Measurements from ENCODE around the gene MPC2. TPM values are rescaled to one million over a fixed set of nuclear protein-coding genes. Genes with fewer than 3 reads are reported as not detected.
"Not testable (repeated sequence)": the region's sequence is repeated elsewhere in the genome, so short reads cannot be mapped to it uniquely, and the experiment has no call there.

Gene MPC2
- total RNA-seq, 3 donors from 2014 or later, result 95.5 to 163 (median 134) TPM

- DNase-seq, result no peak
- H3K4me1 ChIP-seq (ENCODE audit: low read depth), result no peaks in the 10 kb centered on the region
- H3K4me3 ChIP-seq, result no peak overlapping the region
- H3K9me3 ChIP-seq, result no peaks in the 10 kb centered on the region
- ATAC-seq, result no peak
- TF ChIP-seq CTCF (IDR thresholded peaks at IDR 0.05), result no peak
- no peaks in the 10 kb centered on the region for H3K36me3 ChIP-seq (ENCODE audit: low read depth)
- intact Hi-C loops (cut with DNase I, micrococcal nuclease), result no loop called here
These were observed 37.6 kb downstream of the MPC2 start for GRCh38 chr1:167899253-167899681.

GRCh38 chr1:167898578-167899222 is 38.2 kb downstream of the MPC2 start:
- ATAC-seq (no peak), DNase-seq (no peak)
- TF ChIP-seq CTCF (IDR thresholded peaks at IDR 0.05), result no peak
- Histone ChIP-seq H3K4me3 (no peak overlapping the region), H3K4me1 (ENCODE audit: low read depth) (no peaks in the 10 kb centered on the region), H3K9me3 (no peaks in the 10 kb centered on the region), H3K36me3 (ENCODE audit: low read depth) (no peaks in the 10 kb centered on the region)
- intact Hi-C loops (cut with DNase I, micrococcal nuclease), result no loop called here

- TF ChIP-seq CTCF (IDR thresholded peaks at IDR 0.05), result no peak
- intact Hi-C loops (cut with DNase I, micrococcal nuclease), result no loop called here
- H3K4me1 ChIP-seq (ENCODE audit: low read depth), result no peaks in the 10 kb centered on the region
- ATAC-seq, result no peak
- no peaks in the 10 kb centered on the region for H3K9me3 ChIP-seq
- no peak overlapping the region for H3K4me3 ChIP-seq
- no peaks in the 10 kb centered on the region for H3K36me3 ChIP-seq (ENCODE audit: low read depth)
- DNase-seq, result no peak
These were observed 43.1 kb downstream of the MPC2 start for GRCh38 chr1:167893798-167894197.

- Histone ChIP-seq H3K4me1 (ENCODE audit: low read depth) (no peaks in the 10 kb centered on the region), H3K9me3 (no peaks in the 10 kb centered on the region), H3K4me3 (no peak overlapping the region), H3K36me3 (ENCODE audit: low read depth) (no peaks in the 10 kb centered on the region)
- ATAC-seq (no peak), DNase-seq (no peak)
- intact Hi-C loops (cut with DNase I, micrococcal nuclease), result no loop called here
- no peak for TF ChIP-seq CTCF (IDR thresholded peaks at IDR 0.05)
These were observed 46.5 kb downstream of the MPC2 start for GRCh38 chr1:167890400-167890799.

GRCh38 chr1:167887187-167887586 is 49.7 kb downstream of the MPC2 start:
- not testable (repeated sequence) for ATAC-seq

GRCh38 chr1:167882376-167882775 is 54.5 kb downstream of the MPC2 start:
- H3K4me1 ChIP-seq (ENCODE audit: low read depth), result no peaks in the 10 kb centered on the region
- intact Hi-C loops (cut with DNase I, micrococcal nuclease), result no loop called here
- ATAC-seq (no peak), DNase-seq (no peak)
- TF ChIP-seq CTCF (IDR thresholded peaks at IDR 0.05), result no peak
- no peaks in the 10 kb centered on the region for H3K36me3 ChIP-seq (ENCODE audit: low read depth)
- no peak overlapping the region for H3K4me3 ChIP-seq
- no peaks in the 10 kb centered on the region for H3K9me3 ChIP-seq

More at GRCh38 chr1:167887187-167887586, 49.7 kb downstream of the MPC2 start:
- DNase-seq; H3K9me3 ChIP-seq; H3K36me3 ChIP-seq (ENCODE audit: low read depth); intact Hi-C loops (cut with DNase I, micrococcal nuclease); H3K4me1 ChIP-seq (ENCODE audit: low read depth); H3K4me3 ChIP-seq: not testable (repeated sequence)
